GM12878 (cell line): ENCODE results near the gene CCDC141. TPM values are rescaled to one million over a fixed set of nuclear protein-coding genes. Genes with fewer than 3 reads are reported as not detected.

Source experiments
- BRCA1 ChIP-seq: IDR thresholded peaks from 2 replicates; pipeline ENCODE4 v1.6.1; 2011; ENCODE audit warnings: low read depth, low read length, improper control_type of control experiment
- CHD1 ChIP-seq: IDR thresholded peaks from 2 replicates; pipeline ENCODE4 v1.6.1; 2012; ENCODE audit warnings: low read depth, low read length, improper control_type of control experiment
- CHD2 ChIP-seq: IDR thresholded peaks from 2 replicates; pipeline ENCODE4 v1.6.1; 2011; ENCODE audit warnings: low read depth, low read length, improper control_type of control experiment, borderline replicate concordance
- ETV6 ChIP-seq, 2 experiments: fragments of 450-650 bp in 1 of 2; IDR thresholded peaks in 1 of 2; conservative IDR thresholded peaks in 1 of 2; 2 replicates each; pipeline ENCODE4 v1.6.1; 2014; ENCODE audit warnings: antibody characterized with exemption in 1 of 2, borderline replicate concordance in 1 of 2, low read depth in 1 of 2, mild to moderate bottlenecking in 1 of 2, moderate library complexity in 1 of 2
- FOXM1 ChIP-seq: IDR thresholded peaks from 2 replicates; pipeline ENCODE4 v1.6.1; 2012; ENCODE audit warnings: low read depth, mild to moderate bottlenecking, inconsistent platforms, low read length, moderate library complexity
- HDGF ChIP-seq: fragments of 450-650 bp; IDR thresholded peaks from 2 replicates; pipeline ENCODE4 v1.6.1; 2016; ENCODE audit warnings: antibody characterized with exemption
- JUNB ChIP-seq: IDR thresholded peaks from 2 replicates; pipeline ENCODE4 v1.6.1; 2016; ENCODE audit warnings: antibody characterized with exemption, mild to moderate bottlenecking
- MEF2B ChIP-seq: fragments of 450-650 bp; IDR thresholded peaks from 2 replicates; pipeline ENCODE4 v1.6.1; 2018; ENCODE audit warnings: mild to moderate bottlenecking, moderate library complexity; ENCODE audit not compliant: partially characterized antibody, poor library complexity, severe bottlenecking
- MXI1 ChIP-seq: fragments of 150-350 bp; IDR thresholded peaks from 2 replicates; pipeline ENCODE4 v1.6.1; 2011; ENCODE audit warnings: low read depth, mild to moderate bottlenecking, inconsistent platforms, low read length, improper control_type of control experiment
- MYB ChIP-seq: fragments of 150-350 bp; IDR thresholded peaks from 2 replicates; pipeline ENCODE4 v1.6.1; 2014; ENCODE audit warnings: mild to moderate bottlenecking, low read depth, low read length, borderline replicate concordance
- NFYA ChIP-seq: IDR thresholded peaks from 2 replicates; pipeline ENCODE4 v1.6.1; 2011; ENCODE audit warnings: low read depth, mild to moderate bottlenecking, low read length, improper control_type of control experiment, borderline replicate concordance
- NFYB ChIP-seq: IDR thresholded peaks from 2 replicates; pipeline ENCODE4 v1.6.1; 2011; ENCODE audit warnings: low read depth, mild to moderate bottlenecking, low read length, improper control_type of control experiment, moderate library complexity; ENCODE audit not compliant: insufficient read depth
- RBBP5 ChIP-seq: fragments of 200-600 bp; sonication (generic); conservative IDR thresholded peaks from 2 replicates; pipeline ENCODE4 v1.6.1; 2016
- SPI1 ChIP-seq: IDR thresholded peaks from 2 replicates; pipeline ENCODE4 v1.6.1; 2011; ENCODE audit warnings: low read depth, mild to moderate bottlenecking, low read length, moderate library complexity, borderline replicate concordance; ENCODE audit not compliant: insufficient read depth
- SREBF2 ChIP-seq: IDR thresholded peaks from 2 replicates; pipeline ENCODE4 v1.6.1; 2012; ENCODE audit warnings: mild to moderate bottlenecking, low read length
- TAF1 ChIP-seq: IDR thresholded peaks from 2 replicates; pipeline ENCODE4 v1.6.1; 2011; ENCODE audit warnings: mild to moderate bottlenecking, low read depth, low read length, borderline replicate concordance
- TARDBP ChIP-seq: IDR thresholded peaks from 2 replicates; pipeline ENCODE4 v1.6.1; 2016; ENCODE audit warnings: borderline replicate concordance
- TCF12 ChIP-seq: IDR thresholded peaks from 2 replicates; pipeline ENCODE4 v1.6.1; 2011; ENCODE audit warnings: low read depth, mild to moderate bottlenecking, low read length
- ZBED1 ChIP-seq: IDR thresholded peaks from 2 replicates; pipeline ENCODE4 v1.6.1; 2016; ENCODE audit warnings: borderline replicate concordance
- ZNF217 ChIP-seq: fragments of 450-650 bp; IDR thresholded peaks from 2 replicates; pipeline ENCODE4 v1.6.1; 2017; ENCODE audit warnings: antibody characterized with exemption, mild to moderate bottlenecking
- ZNF24 ChIP-seq: fragments of 450-650 bp; IDR thresholded peaks from 2 replicates; pipeline ENCODE4 v1.6.1; 2017; ENCODE audit warnings: antibody characterized with exemption, mild to moderate bottlenecking
- ZNF274 ChIP-seq: IDR thresholded peaks from one replicate; pipeline ENCODE4 v1.8.0; 2011; ENCODE audit not compliant: insufficient read length, insufficient read depth
- polyA plus RNA-seq, 11 experiments: library from polyadenylated mRNA; depleted of rRNA in 4 of 11; unstranded in 6 of 11; stranded (reverse) in 5 of 11; fragments of >200 nt; fragmentation: Nextera tagmentation in 4 of 11; fragmentation: Illumina TruSeq in 1 of 11; extraction: Ambion mirVana in 4 of 11; extraction: Trizol in 1 of 11; gene quantifications; 1 replicate in 1 of 11; 2 replicates in 10 of 11; pipeline versions ENCODE4 v1.2.1 to v1.2.3, GENCODE V29; 2011 to 2016; ENCODE audit warnings: inconsistent platforms in 2 of 11, missing spikeins in 2 of 11, low read depth in 1 of 11
- total RNA-seq, 4 experiments: library from RNA; depleted of rRNA in 3 of 4; stranded (reverse); fragments of >200 nt in 3 of 4; fragmentation: Illumina TruSeq in 1 of 4; extraction: Trizol in 1 of 4; gene quantifications; 2 replicates each; pipeline versions ENCODE4 v1.2.1 to v1.2.3, GENCODE V29; 2013 to 2021
- TF ChIP-seq, protein P1 (sequence below): fragments of 450-650 bp; IDR thresholded peaks from 2 replicates; pipeline ENCODE4 v1.6.1; 2017; ENCODE audit warnings: mild to moderate bottlenecking
- TF ChIP-seq, protein P2 (sequence below): fragments of 450-650 bp; IDR thresholded peaks from 2 replicates; pipeline ENCODE4 v1.6.1; 2017; ENCODE audit warnings: mild to moderate bottlenecking, low read depth, inconsistent platforms; ENCODE audit not compliant: poor library complexity, severe bottlenecking
- TF ChIP-seq, protein P3 (sequence below): fragments of 150-350 bp; IDR thresholded peaks from 2 replicates; pipeline ENCODE4 v1.6.1; 2014; ENCODE audit warnings: mild to moderate bottlenecking, low read depth, low read length
- TF ChIP-seq, protein P4 (sequence below): fragments of 450-650 bp; IDR thresholded peaks from 2 replicates; pipeline ENCODE4 v1.6.1; 2017; ENCODE audit warnings: low read depth, mild to moderate bottlenecking, moderate library complexity

Gene CCDC141
- total and polyA plus RNA-seq, 10 of the 15 experiments (the other 5 are each of a cell fraction or from before 2014, with no cell fraction given): 0.84 to 12.5 (median 3.6) TPM

DNA sequence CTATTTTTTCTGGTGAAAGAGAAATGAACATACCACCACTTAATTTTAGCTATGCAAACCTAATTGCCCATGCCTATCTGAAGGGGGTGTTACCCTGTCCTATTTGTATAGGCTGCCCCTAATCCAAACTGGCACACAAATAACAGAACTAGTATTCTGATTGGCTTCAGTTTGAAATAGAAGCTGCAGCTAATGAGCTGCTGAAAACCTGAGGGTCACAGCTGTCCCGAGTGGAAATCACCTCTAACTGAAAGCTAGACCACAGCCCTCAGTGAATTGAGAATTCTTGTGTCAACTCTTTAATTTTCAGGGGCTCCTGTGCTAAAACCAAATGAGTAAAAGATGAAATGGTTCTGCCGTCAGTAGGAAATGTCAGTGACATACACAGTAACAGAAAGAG is 28.7 kb downstream of the CCDC141 start (continued):
- TF ChIP-seq JUNB (peak; percentile 70), TCF12 (peak; percentile 91), ZNF274 (no peak), NFYA (no peak), HDGF (no peak), MYB (peak; percentile 91), MEF2B (no peak), TAF1 (no peak; the same call in 1 of the 2 replicates), SREBF2 (no peak), ZBED1 (0 out of 2 replicates have a peak, but pooled peaks have one; percentile 31), FOXM1 (peak; percentile 76), MXI1 (peak; percentile 65; the same call in 1 of the 2 replicates), SPI1 (no peak), ZNF24 (peak; percentile 59; the same call in 1 of the 2 replicates), BRCA1 (no peak), CHD1 (no peak), NFYB (peak; percentile 68), CHD2 (peak; percentile 58; the same call in 1 of the 2 replicates), ZNF217 (0 out of 2 replicates have a peak, but pooled peaks have one; percentile 34), RBBP5 (no peak), ETV6 (conservative IDR thresholded peaks at IDR 0.05 in 1 of 2, IDR thresholded peaks at IDR 0.05 in 1 of 2; ENCODE audit: borderline replicate concordance in 1 of 2, low read depth in 1 of 2) (no peak), TARDBP (no peak)
- TF ChIP-seq, protein P1, sequence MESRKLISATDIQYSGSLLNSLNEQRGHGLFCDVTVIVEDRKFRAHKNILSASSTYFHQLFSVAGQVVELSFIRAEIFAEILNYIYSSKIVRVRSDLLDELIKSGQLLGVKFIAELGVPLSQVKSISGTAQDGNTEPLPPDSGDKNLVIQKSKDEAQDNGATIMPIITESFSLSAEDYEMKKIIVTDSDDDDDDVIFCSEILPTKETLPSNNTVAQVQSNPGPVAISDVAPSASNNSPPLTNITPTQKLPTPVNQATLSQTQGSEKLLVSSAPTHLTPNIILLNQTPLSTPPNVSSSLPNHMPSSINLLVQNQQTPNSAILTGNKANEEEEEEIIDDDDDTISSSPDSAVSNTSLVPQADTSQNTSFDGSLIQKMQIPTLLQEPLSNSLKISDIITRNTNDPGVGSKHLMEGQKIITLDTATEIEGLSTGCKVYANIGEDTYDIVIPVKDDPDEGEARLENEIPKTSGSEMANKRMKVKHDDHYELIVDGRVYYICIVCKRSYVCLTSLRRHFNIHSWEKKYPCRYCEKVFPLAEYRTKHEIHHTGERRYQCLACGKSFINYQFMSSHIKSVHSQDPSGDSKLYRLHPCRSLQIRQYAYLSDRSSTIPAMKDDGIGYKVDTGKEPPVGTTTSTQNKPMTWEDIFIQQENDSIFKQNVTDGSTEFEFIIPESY: no peak
- TF ChIP-seq, protein P2, sequence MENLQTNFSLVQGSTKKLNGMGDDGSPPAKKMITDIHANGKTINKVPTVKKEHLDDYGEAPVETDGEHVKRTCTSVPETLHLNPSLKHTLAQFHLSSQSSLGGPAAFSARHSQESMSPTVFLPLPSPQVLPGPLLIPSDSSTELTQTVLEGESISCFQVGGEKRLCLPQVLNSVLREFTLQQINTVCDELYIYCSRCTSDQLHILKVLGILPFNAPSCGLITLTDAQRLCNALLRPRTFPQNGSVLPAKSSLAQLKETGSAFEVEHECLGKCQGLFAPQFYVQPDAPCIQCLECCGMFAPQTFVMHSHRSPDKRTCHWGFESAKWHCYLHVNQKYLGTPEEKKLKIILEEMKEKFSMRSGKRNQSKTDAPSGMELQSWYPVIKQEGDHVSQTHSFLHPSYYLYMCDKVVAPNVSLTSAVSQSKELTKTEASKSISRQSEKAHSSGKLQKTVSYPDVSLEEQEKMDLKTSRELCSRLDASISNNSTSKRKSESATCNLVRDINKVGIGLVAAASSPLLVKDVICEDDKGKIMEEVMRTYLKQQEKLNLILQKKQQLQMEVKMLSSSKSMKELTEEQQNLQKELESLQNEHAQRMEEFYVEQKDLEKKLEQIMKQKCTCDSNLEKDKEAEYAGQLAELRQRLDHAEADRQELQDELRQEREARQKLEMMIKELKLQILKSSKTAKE: peak; percentile 86
- TF ChIP-seq, protein P3, sequence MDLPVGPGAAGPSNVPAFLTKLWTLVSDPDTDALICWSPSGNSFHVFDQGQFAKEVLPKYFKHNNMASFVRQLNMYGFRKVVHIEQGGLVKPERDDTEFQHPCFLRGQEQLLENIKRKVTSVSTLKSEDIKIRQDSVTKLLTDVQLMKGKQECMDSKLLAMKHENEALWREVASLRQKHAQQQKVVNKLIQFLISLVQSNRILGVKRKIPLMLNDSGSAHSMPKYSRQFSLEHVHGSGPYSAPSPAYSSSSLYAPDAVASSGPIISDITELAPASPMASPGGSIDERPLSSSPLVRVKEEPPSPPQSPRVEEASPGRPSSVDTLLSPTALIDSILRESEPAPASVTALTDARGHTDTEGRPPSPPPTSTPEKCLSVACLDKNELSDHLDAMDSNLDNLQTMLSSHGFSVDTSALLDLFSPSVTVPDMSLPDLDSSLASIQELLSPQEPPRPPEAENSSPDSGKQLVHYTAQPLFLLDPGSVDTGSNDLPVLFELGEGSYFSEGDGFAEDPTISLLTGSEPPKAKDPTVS: no peak
- TF ChIP-seq, protein P4, sequence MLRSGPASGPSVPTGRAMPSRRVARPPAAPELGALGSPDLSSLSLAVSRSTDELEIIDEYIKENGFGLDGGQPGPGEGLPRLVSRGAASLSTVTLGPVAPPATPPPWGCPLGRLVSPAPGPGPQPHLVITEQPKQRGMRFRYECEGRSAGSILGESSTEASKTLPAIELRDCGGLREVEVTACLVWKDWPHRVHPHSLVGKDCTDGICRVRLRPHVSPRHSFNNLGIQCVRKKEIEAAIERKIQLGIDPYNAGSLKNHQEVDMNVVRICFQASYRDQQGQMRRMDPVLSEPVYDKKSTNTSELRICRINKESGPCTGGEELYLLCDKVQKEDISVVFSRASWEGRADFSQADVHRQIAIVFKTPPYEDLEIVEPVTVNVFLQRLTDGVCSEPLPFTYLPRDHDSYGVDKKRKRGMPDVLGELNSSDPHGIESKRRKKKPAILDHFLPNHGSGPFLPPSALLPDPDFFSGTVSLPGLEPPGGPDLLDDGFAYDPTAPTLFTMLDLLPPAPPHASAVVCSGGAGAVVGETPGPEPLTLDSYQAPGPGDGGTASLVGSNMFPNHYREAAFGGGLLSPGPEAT: peak; percentile 96
